Liver (tissue), 3 donors: ENCODE data around the gene ELN.

Experiments
- EGR1 ChIP-seq, 2 donors: IDR thresholded peaks; 2 replicates each; pipeline ENCODE4 v1.6.1; 2016 to 2018; ENCODE audit warnings: antibody characterized with exemption in 2 of 2, low read depth in 2 of 2
- FOXA2 ChIP-seq: IDR thresholded peaks from 2 replicates; pipeline ENCODE4 v1.6.1; 2016; ENCODE audit warnings: antibody characterized with exemption
- GABPA ChIP-seq, 2 donors: IDR thresholded peaks in 1 of 2; conservative IDR thresholded peaks in 1 of 2; 2 replicates each; pipeline ENCODE4 v1.6.1; 2016; ENCODE audit warnings: antibody characterized with exemption in 2 of 2, mild to moderate bottlenecking in 1 of 2, moderate library complexity in 1 of 2
- JUND ChIP-seq, 2 donors: IDR thresholded peaks; 2 replicates each; pipeline ENCODE4 v1.6.1; 2016; ENCODE audit warnings: antibody characterized with exemption in 2 of 2
- RAD21 ChIP-seq, 2 donors: IDR thresholded peaks; 2 replicates each; pipeline ENCODE4 v1.6.1; 2016; ENCODE audit warnings: antibody characterized with exemption in 2 of 2, mild to moderate bottlenecking in 2 of 2
- REST ChIP-seq: IDR thresholded peaks from 2 replicates; pipeline ENCODE4 v1.6.1; 2016; ENCODE audit warnings: antibody characterized with exemption, mild to moderate bottlenecking
- RXRA ChIP-seq, 2 donors: IDR thresholded peaks; 2 replicates each; pipeline ENCODE4 v1.6.1; 2017 to 2018; ENCODE audit warnings: antibody characterized with exemption in 2 of 2, mild to moderate bottlenecking in 1 of 2
- SP1 ChIP-seq: IDR thresholded peaks from 2 replicates; pipeline ENCODE4 v1.6.1; 2018; ENCODE audit warnings: antibody characterized with exemption, mild to moderate bottlenecking
- TAF1 ChIP-seq: conservative IDR thresholded peaks from 2 replicates; pipeline ENCODE4 v1.6.1; 2016; ENCODE audit warnings: antibody characterized with exemption, mild to moderate bottlenecking
- TF ChIP-seq, protein P1 (sequence below): fragments of 150-350 bp; IDR thresholded peaks from 2 replicates; pipeline ENCODE4 v1.5.1; 2017; ENCODE audit warnings: improper control_type of control experiment, low read depth, low read length; ENCODE audit not compliant: missing input control
- TF ChIP-seq, protein P2 (sequence below): IDR thresholded peaks from 2 replicates; pipeline ENCODE4 v1.6.1; 2016; ENCODE audit warnings: antibody characterized with exemption
- donor health status: healthy.
- donor health status: healthy.

DNA sequence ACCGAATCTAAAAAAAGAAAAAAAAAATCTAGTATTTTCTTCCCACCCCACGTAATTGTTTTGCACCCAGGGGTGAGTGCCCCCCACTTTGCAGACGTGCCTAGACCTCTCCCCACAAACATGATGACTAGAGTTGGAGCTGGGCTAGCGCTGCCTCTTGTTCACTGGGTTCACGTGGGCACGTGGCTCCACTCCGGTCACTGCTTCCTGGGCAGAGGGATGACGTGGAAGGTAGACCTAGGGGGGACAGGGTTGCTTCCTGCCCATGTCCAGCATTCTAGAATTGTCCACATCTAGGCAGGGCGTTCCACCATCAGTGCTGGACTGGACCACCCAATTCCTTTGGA is 54.8 kb downstream of the ELN start:
- TF ChIP-seq SP1: no peak
- TF ChIP-seq, protein P1, sequence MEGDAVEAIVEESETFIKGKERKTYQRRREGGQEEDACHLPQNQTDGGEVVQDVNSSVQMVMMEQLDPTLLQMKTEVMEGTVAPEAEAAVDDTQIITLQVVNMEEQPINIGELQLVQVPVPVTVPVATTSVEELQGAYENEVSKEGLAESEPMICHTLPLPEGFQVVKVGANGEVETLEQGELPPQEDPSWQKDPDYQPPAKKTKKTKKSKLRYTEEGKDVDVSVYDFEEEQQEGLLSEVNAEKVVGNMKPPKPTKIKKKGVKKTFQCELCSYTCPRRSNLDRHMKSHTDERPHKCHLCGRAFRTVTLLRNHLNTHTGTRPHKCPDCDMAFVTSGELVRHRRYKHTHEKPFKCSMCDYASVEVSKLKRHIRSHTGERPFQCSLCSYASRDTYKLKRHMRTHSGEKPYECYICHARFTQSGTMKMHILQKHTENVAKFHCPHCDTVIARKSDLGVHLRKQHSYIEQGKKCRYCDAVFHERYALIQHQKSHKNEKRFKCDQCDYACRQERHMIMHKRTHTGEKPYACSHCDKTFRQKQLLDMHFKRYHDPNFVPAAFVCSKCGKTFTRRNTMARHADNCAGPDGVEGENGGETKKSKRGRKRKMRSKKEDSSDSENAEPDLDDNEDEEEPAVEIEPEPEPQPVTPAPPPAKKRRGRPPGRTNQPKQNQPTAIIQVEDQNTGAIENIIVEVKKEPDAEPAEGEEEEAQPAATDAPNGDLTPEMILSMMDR: no peak
- no peak for TF ChIP-seq GABPA (IDR thresholded peaks at IDR 0.05 in 1 of 2, conservative IDR thresholded peaks at IDR 0.05 in 1 of 2)
- no peak for TF ChIP-seq REST
- TF ChIP-seq, protein P2, sequence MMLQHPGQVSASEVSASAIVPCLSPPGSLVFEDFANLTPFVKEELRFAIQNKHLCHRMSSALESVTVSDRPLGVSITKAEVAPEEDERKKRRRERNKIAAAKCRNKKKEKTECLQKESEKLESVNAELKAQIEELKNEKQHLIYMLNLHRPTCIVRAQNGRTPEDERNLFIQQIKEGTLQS: no peak
- TF ChIP-seq RAD21 (IDR thresholded peaks at IDR 0.05): no peak
- no peak for TF ChIP-seq JUND (IDR thresholded peaks at IDR 0.05)
- TF ChIP-seq TAF1: no peak
- TF ChIP-seq EGR1 (IDR thresholded peaks at IDR 0.05; ENCODE audit: low read depth in 2 of 2): no peak
- no peak for TF ChIP-seq RXRA (IDR thresholded peaks at IDR 0.05)
- TF ChIP-seq FOXA2: no peak
